Neural cell (in vitro differentiated cells): ENCODE data around the gene GSC2.

ENCODE experiments used
- EZH2 ChIP-seq: fragments of 200-600, 300-800 bp; shearing (Covaris generic), sonication (generic); IDR thresholded peaks from 2 replicates; pipeline ENCODE4 v1.6.1; 2014; ENCODE audit warnings: antibody characterized with exemption, low read length, borderline replicate concordance, mild to moderate bottlenecking; ENCODE audit not compliant: insufficient read depth, poor library complexity, severe bottlenecking
- MXI1 ChIP-seq: fragments of 450-650 bp; conservative IDR thresholded peaks from 2 replicates; pipeline ENCODE4 v1.6.1; 2014; ENCODE audit warnings: antibody characterized with exemption, mild to moderate bottlenecking; ENCODE audit not compliant: poor library complexity, severe bottlenecking
- TF ChIP-seq, protein P1 (sequence below): fragments of 450-650 bp; IDR thresholded peaks from 2 replicates; pipeline ENCODE4 v1.5.1; 2014; ENCODE audit warnings: antibody characterized with exemption, mild to moderate bottlenecking, moderate library complexity; ENCODE audit not compliant: poor library complexity, severe bottlenecking

DNA sequence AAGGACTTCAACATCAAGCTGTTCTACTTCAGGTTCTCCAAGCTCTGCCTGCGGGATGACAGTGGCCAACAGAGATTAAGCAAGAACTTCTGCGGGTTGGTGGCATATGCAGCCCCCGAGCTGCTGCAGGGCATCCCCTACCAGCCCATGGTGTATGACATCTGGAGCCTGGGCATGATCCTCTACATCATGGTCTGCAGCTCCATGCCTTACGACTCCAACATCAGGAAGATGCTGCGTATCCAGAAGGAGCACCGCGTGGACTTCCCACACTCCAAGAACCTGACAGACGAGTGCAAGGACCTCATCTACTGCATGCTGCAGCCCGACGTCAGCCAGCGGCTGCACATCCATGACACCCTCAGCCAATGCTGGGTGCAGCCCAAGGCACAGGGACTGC is 25.1 kb downstream of the GSC2 start:
- TF ChIP-seq, protein P1, sequence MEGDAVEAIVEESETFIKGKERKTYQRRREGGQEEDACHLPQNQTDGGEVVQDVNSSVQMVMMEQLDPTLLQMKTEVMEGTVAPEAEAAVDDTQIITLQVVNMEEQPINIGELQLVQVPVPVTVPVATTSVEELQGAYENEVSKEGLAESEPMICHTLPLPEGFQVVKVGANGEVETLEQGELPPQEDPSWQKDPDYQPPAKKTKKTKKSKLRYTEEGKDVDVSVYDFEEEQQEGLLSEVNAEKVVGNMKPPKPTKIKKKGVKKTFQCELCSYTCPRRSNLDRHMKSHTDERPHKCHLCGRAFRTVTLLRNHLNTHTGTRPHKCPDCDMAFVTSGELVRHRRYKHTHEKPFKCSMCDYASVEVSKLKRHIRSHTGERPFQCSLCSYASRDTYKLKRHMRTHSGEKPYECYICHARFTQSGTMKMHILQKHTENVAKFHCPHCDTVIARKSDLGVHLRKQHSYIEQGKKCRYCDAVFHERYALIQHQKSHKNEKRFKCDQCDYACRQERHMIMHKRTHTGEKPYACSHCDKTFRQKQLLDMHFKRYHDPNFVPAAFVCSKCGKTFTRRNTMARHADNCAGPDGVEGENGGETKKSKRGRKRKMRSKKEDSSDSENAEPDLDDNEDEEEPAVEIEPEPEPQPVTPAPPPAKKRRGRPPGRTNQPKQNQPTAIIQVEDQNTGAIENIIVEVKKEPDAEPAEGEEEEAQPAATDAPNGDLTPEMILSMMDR: no peak
- TF ChIP-seq EZH2: no peak
- TF ChIP-seq MXI1: no peak
